ENCODE measurements around the gene WDR91.
"Not testable (repeated sequence)": the region's sequence is repeated elsewhere in the genome, so short reads cannot be mapped to it uniquely, and the experiment has no call there.

The WDR91 gene

GRCh38 chr7:135175931-135176330 lies 35.4 kb downstream of the WDR91 start:
- no peaks in the 10 kb centered on the region for H4K20me1 ChIP-seq (ENCODE audit: insufficient read depth)
- no peak overlapping the region for H2AFZ ChIP-seq (ENCODE audit: low read depth)
- TF ChIP-seq, protein P1, sequence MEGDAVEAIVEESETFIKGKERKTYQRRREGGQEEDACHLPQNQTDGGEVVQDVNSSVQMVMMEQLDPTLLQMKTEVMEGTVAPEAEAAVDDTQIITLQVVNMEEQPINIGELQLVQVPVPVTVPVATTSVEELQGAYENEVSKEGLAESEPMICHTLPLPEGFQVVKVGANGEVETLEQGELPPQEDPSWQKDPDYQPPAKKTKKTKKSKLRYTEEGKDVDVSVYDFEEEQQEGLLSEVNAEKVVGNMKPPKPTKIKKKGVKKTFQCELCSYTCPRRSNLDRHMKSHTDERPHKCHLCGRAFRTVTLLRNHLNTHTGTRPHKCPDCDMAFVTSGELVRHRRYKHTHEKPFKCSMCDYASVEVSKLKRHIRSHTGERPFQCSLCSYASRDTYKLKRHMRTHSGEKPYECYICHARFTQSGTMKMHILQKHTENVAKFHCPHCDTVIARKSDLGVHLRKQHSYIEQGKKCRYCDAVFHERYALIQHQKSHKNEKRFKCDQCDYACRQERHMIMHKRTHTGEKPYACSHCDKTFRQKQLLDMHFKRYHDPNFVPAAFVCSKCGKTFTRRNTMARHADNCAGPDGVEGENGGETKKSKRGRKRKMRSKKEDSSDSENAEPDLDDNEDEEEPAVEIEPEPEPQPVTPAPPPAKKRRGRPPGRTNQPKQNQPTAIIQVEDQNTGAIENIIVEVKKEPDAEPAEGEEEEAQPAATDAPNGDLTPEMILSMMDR (conservative IDR thresholded peaks at IDR 0.05; ENCODE audit: low read depth, low read length): no peak
- no peaks in the 10 kb centered on the region for H3K79me2 ChIP-seq (ENCODE audit: insufficient read depth, low read depth)
- H3K4me2 ChIP-seq: no peak overlapping the region
- peaks cover 5% of the 10 kb centered on the region for H3K4me1 ChIP-seq (ENCODE audit: low read depth, poor library complexity, severe bottlenecking)
- H3K4me3 ChIP-seq (IDR thresholded peaks at IDR 0.05; ENCODE audit: insufficient read depth, low read depth, low read length): no peak overlapping the region
- H3K27ac ChIP-seq: no peak overlapping the region
- H3K9ac ChIP-seq: no peak overlapping the region
- no peaks in the 10 kb centered on the region for H3K36me3 ChIP-seq (ENCODE audit: insufficient read depth)
- H3K27me3 ChIP-seq (ENCODE audit: insufficient read depth, low read depth): no peaks in the 10 kb centered on the region

DNA sequence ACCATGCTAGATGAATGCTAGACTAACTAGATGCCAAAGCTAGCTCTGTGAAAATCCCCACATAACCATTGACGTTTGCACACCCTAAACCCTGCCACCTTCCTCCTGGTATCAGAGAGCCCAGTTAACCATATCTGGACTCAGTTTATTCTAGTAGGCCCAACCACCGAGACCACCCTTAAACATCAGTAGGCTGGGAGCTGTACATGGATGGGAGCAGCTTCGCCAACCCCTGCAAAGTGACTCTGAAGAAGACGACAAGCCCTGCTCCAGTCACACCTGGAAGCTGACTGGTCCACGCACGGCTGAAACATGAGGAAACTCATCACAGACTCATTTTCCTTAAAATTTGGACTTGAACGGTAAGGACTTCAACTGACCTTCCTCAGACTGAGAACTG lies 36.4 kb downstream of the WDR91 start:
- Histone ChIP-seq H3K4me1 (ENCODE audit: low read depth, poor library complexity, severe bottlenecking) (peaks cover 7% of the 10 kb centered on the region), H3K4me3 (IDR thresholded peaks at IDR 0.05; ENCODE audit: insufficient read depth, low read depth, low read length) (no peak overlapping the region), H3K27ac (no peak overlapping the region), H3K27me3 (ENCODE audit: insufficient read depth, low read depth) (no peaks in the 10 kb centered on the region), H3K9ac (no peak overlapping the region), H2AFZ (ENCODE audit: low read depth) (no peak overlapping the region), H3K4me2 (no peak overlapping the region), H4K20me1 (ENCODE audit: insufficient read depth) (no peaks in the 10 kb centered on the region), H3K79me2 (ENCODE audit: insufficient read depth, low read depth) (peaks cover 4% of the 10 kb centered on the region), H3K36me3 (ENCODE audit: insufficient read depth) (no peaks in the 10 kb centered on the region)
- TF ChIP-seq, protein P1 (conservative IDR thresholded peaks at IDR 0.05; ENCODE audit: low read depth, low read length): no peak

DNA sequence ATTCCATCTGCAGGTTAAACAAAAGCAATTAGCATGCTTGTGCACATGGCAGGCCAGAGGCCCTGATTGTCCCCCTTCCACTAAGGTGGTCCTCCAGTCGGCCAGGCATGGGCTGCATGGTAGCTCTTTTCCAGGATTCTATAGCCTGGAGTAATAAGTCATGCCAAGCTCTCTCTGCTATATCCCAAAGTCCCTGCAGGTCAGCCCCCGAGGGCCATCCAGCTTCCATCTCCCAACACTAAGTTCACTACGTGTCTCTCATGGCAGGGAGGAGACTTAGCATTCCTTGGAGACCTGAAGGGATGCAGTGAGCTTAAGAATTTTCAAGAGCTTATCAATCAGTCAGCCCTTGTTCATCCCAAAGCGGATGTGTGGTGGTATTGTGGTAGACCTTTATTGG lies 37.4 kb downstream of the WDR91 start:
- H3K79me2 ChIP-seq (ENCODE audit: insufficient read depth, low read depth): peaks cover 14% of the 10 kb centered on the region
- not testable (repeated sequence) for H4K20me1 ChIP-seq (ENCODE audit: insufficient read depth); H2AFZ ChIP-seq (ENCODE audit: low read depth); H3K4me2 ChIP-seq; H3K9ac ChIP-seq; H3K36me3 ChIP-seq (ENCODE audit: insufficient read depth); H3K27ac ChIP-seq; H3K27me3 ChIP-seq (ENCODE audit: insufficient read depth, low read depth); H3K4me3 ChIP-seq (IDR thresholded peaks at IDR 0.05; ENCODE audit: insufficient read depth, low read depth, low read length)
- peaks cover 14% of the 10 kb centered on the region for H3K4me1 ChIP-seq (ENCODE audit: low read depth, poor library complexity, severe bottlenecking)

DNA sequence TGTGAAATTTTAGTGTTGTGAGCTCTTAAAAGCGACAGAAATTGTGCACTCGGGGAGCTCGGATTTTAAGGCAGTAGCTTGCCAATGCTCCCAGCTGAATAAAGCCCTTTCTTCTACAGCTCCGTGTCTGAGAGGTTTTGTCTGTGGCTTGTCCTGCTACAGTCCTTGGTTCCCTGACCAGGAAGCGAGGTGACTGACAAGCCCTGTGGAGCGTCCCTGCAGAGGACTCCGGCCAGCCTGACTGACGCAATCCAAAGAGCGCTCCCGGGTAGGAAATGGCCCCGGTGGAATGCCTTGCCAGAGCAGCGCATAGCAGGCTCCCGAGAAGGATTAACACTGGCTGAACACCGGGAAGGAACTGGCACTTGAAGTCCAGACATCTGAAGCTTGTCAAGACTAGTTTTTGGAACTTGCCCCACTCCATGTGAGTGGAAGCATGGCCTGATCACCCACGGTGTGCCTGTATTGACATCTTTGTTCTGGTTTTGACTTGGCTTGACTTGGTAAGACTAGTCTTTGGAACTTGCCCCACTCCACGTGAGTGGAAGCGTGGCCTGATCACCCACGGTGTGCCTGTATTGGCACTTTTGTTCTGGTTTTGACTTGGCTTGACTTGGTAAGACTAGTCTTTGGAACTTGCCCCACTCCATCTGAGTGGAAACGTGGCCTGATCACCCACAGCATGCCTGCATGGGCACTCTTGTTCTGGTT lies 39.6 kb downstream of the WDR91 start:
- H2AFZ ChIP-seq (ENCODE audit: low read depth): peak overlapping the region; percentile 86
- H3K27me3 ChIP-seq (ENCODE audit: insufficient read depth, low read depth): not testable (repeated sequence)

DNA sequence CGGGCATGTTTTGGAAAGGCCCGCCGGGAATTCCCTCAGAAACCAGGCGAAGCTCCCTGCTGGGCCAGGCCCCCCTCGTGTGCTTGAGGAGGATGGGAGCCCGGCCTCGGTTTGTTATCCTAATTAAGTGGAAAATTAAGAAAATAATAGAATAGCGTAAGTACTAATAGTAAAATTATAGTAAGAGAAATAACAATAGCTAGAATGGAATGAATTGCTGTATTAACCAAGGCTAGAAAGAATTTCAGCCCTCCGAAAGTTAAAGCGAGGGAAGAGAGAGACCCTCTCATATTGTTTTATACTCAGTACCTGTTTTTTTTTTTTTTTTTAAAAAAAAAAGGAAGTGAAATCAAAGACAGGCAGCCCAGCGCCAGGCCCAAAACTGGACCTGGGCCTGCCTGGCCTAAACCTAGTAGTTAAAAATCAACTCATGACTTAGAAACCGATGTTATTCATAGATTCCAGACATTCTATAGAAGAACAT lies 40.3 kb downstream of the WDR91 start:
- Histone ChIP-seq H3K79me2 (ENCODE audit: insufficient read depth, low read depth) (peaks cover 30% of the 10 kb centered on the region), H3K27ac (peak overlapping the region; percentile 84), H3K9ac (peak overlapping the region; percentile 90; the same call in 1 of the 2 replicates), H2AFZ (ENCODE audit: low read depth) (peak overlapping the region; percentile 86), H3K4me2 (peak overlapping the region; percentile 63), H3K4me1 (ENCODE audit: low read depth, poor library complexity, severe bottlenecking) (peaks cover 28% of the 10 kb centered on the region)
- H3K36me3 ChIP-seq (ENCODE audit: insufficient read depth); H3K27me3 ChIP-seq (ENCODE audit: insufficient read depth, low read depth); H3K4me3 ChIP-seq (IDR thresholded peaks at IDR 0.05; ENCODE audit: insufficient read depth, low read depth, low read length); H4K20me1 ChIP-seq (ENCODE audit: insufficient read depth): not testable (repeated sequence)
- TF ChIP-seq, protein P1 (conservative IDR thresholded peaks at IDR 0.05; ENCODE audit: low read depth, low read length): peak; percentile 46; the same call in 1 of the 2 replicates

More for the DNA sequence above, 39.6 kb downstream of the WDR91 start:
- peaks cover 28% of the 10 kb centered on the region for H3K4me1 ChIP-seq (ENCODE audit: low read depth, poor library complexity, severe bottlenecking)
- H3K79me2 ChIP-seq (ENCODE audit: insufficient read depth, low read depth): peaks cover 30% of the 10 kb centered on the region
- not testable (repeated sequence) for H3K36me3 ChIP-seq (ENCODE audit: insufficient read depth); H3K4me3 ChIP-seq (IDR thresholded peaks at IDR 0.05; ENCODE audit: insufficient read depth, low read depth, low read length); H4K20me1 ChIP-seq (ENCODE audit: insufficient read depth); H3K9ac ChIP-seq
- peak overlapping the region; percentile 63; the same call in 1 of the 2 replicates for H3K4me2 ChIP-seq
- H3K27ac ChIP-seq: peak overlapping the region; percentile 84; the same call in 1 of the 2 replicates

Measured in KMS-11 (cell line).